Measurements from ENCODE around the gene OR4E1.

- no peak for TF ChIP-seq GATA2 (IDR thresholded peaks at IDR 0.05; ENCODE audit: low read depth, low read length)
- no peak for TF ChIP-seq GATA3 (IDR thresholded peaks at IDR 0.05; ENCODE audit: low read depth, low read length)
These were observed 19.4 kb downstream of the OR4E1 start for GRCh38 chr14:21654215-21654614.
